ENCODE results near the gene SORCS2.

SORCS2 gene

GRCh38 chr4:7309181-7309580 is 116.8 kb downstream of the SORCS2 start:
- TF ChIP-seq CTCF (IDR thresholded peaks at IDR 0.05; ENCODE audit: extremely low read depth, insufficient read depth, missing control alignments) = no peak
- in situ Hi-C loops (cut with MboI; ENCODE audit: low pct_unique_long_range_greater_than_20kb, low sequenced_read_pairs, unreplicated experiment) = no loop called here
- DNase-seq (ENCODE audit: low spot score) = no peak

GRCh38 chr4:7309636-7310390 is 117.5 kb downstream of the SORCS2 start:
- in situ Hi-C loops (cut with MboI; ENCODE audit: low pct_unique_long_range_greater_than_20kb, low sequenced_read_pairs, unreplicated experiment) = no loop called here
- no peak for TF ChIP-seq CTCF (IDR thresholded peaks at IDR 0.05; ENCODE audit: extremely low read depth, insufficient read depth, missing control alignments)
- no peak for DNase-seq (ENCODE audit: low spot score)

GRCh38 chr4:7310451-7310850 is 118.1 kb downstream of the SORCS2 start:
- TF ChIP-seq CTCF (IDR thresholded peaks at IDR 0.05; ENCODE audit: extremely low read depth, insufficient read depth, missing control alignments) = no peak
- in situ Hi-C loops (cut with MboI; ENCODE audit: low pct_unique_long_range_greater_than_20kb, low sequenced_read_pairs, unreplicated experiment) = no loop called here
- DNase-seq (ENCODE audit: low spot score) = no peak

GRCh38 chr4:7311205-7311604 is 118.9 kb downstream of the SORCS2 start:
- no peak for DNase-seq (ENCODE audit: low spot score)
- in situ Hi-C loops (cut with MboI; ENCODE audit: low pct_unique_long_range_greater_than_20kb, low sequenced_read_pairs, unreplicated experiment) = no loop called here
- no peak for TF ChIP-seq CTCF (IDR thresholded peaks at IDR 0.05; ENCODE audit: extremely low read depth, insufficient read depth, missing control alignments)

- TF ChIP-seq CTCF (IDR thresholded peaks at IDR 0.05; ENCODE audit: extremely low read depth, insufficient read depth, missing control alignments) = no peak
- in situ Hi-C loops (cut with MboI; ENCODE audit: low pct_unique_long_range_greater_than_20kb, low sequenced_read_pairs, unreplicated experiment) = no loop called here
Measured at GRCh38 chr4:7312691-7313090, 120.4 kb downstream of the SORCS2 start.

GRCh38 chr4:7313347-7313811 is 121.0 kb downstream of the SORCS2 start:
- in situ Hi-C loops (cut with MboI; ENCODE audit: low pct_unique_long_range_greater_than_20kb, low sequenced_read_pairs, unreplicated experiment) = no loop called here
- no peak for DNase-seq (ENCODE audit: low spot score)
- TF ChIP-seq CTCF (IDR thresholded peaks at IDR 0.05; ENCODE audit: extremely low read depth, insufficient read depth, missing control alignments) = no peak

More at GRCh38 chr4:7312691-7313090, 120.4 kb downstream of the SORCS2 start:
- no peak for DNase-seq (ENCODE audit: low spot score)
